Measurements from ENCODE around the gene COTL1.

COTL1 gene

DNA sequence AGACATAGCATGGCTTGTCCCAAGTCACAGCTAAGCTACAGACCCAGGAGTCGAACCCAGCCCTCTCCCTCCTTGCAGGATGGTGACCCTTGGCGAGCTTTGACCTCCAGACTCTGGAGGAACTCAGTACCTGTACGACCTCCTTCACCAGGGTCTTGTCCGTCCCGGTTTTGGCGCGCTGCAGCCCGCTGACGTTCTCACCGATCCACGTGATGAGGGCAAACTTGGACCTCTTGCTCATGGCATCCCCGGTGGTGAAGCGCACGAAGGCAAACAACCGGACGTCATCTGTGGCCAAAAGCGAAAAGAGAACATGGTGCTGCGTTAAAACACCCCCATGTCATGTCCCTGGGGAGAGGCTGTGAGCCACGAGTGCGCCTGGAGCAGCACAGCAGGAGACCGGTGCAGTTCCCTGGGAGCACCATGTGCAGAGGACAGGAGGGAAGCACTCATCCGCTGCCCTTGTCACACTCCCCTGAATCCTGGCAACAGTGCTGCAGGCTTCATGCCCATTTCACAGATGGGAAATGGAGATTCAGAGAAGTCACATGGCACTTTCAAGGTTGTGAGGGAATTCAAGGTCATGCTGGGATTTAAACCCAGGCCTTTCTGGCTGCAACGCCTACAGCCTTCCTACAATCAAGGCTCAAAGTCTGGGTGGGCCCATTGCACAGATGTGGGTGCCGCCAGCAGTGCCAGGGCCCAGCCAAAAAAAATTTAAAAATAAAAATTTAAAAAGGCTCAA, 27.7 kb downstream of the COTL1 start:
- no peak for TF ChIP-seq CTCF (conservative IDR thresholded peaks at IDR 0.05; ENCODE audit: low read depth, low read length)
- Histone ChIP-seq H3K36me3 (ENCODE audit: insufficient read depth) (no peaks in the 10 kb centered on the region), H3K4me2 (no peak overlapping the region)

DNA sequence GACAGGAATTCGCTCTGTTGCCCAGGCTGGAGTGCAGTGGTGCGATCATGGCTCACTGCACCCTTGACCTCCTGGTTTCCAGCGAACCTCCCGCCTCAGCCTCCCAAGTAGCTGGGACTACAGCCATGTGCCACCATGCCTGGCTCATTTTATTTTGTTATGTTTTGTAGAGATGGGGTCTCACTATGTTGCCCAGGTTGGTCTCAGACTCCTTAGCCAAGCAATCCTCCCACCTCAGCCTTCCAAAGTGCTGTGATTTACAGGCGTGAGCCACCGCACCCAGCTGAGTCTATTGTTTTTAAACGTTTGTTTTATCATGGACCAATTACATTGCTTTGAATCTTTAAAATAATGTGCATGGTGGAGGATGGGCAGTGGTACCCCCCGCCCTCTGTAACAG, 28.9 kb downstream of the COTL1 start:
- H3K4me3 ChIP-seq (IDR thresholded peaks at IDR 0.05; ENCODE audit: insufficient read depth, low read depth, low read length) = no peak overlapping the region
- H4K20me1 ChIP-seq (ENCODE audit: insufficient read depth) = no peaks in the 10 kb centered on the region
- no peaks in the 10 kb centered on the region for H3K36me3 ChIP-seq (ENCODE audit: insufficient read depth)
- no peak overlapping the region for H3K27ac ChIP-seq
- H3K79me2 ChIP-seq (ENCODE audit: insufficient read depth, low read depth) = no peaks in the 10 kb centered on the region
- H3K4me1 ChIP-seq (ENCODE audit: low read depth, poor library complexity, severe bottlenecking) = no peaks in the 10 kb centered on the region
- no peak overlapping the region for H3K4me2 ChIP-seq
- H3K9ac ChIP-seq = no peak overlapping the region
- H3K27me3 ChIP-seq (ENCODE audit: insufficient read depth, low read depth) = no peaks in the 10 kb centered on the region; the same call in 1 of the 2 replicates
- no peak for TF ChIP-seq CTCF (conservative IDR thresholded peaks at IDR 0.05; ENCODE audit: low read depth, low read length)
- no peak overlapping the region for H2AFZ ChIP-seq (ENCODE audit: low read depth)

More for the DNA sequence above, 27.7 kb downstream of the COTL1 start:
- Histone ChIP-seq H3K4me1 (ENCODE audit: low read depth, poor library complexity, severe bottlenecking) (no peaks in the 10 kb centered on the region), H2AFZ (ENCODE audit: low read depth) (no peak overlapping the region), H3K79me2 (ENCODE audit: insufficient read depth, low read depth) (no peaks in the 10 kb centered on the region), H3K27ac (no peak overlapping the region), H3K27me3 (ENCODE audit: insufficient read depth, low read depth) (no peaks in the 10 kb centered on the region; the same call in 1 of the 2 replicates), H3K9ac (no peak overlapping the region), H4K20me1 (ENCODE audit: insufficient read depth) (no peaks in the 10 kb centered on the region), H3K4me3 (IDR thresholded peaks at IDR 0.05; ENCODE audit: insufficient read depth, low read depth, low read length) (no peak overlapping the region)

DNA sequence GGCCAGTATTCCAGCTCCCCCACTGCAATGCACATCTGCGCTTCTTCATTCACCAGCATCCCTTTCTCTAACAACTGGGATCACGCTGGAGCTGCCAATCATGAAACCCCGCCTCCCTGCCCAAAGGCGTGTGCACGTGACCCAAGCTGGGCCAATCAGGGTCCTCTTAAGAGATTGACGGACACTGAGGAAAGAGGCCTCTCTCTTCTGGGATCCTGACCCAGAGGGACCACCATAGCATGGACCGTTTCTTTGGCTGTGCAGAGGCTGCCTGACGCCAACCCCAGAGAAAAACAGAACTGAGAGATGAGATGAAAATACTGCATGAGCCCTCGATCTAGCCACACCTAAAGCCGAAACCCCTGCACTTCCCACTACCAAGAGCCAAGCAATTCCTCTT, 32.0 kb downstream of the COTL1 start:
- Histone ChIP-seq H3K4me2 (no peak overlapping the region), H3K27me3 (ENCODE audit: insufficient read depth, low read depth) (peaks cover 3% of the 10 kb centered on the region; the same call in 1 of the 2 replicates), H3K4me1 (ENCODE audit: low read depth, poor library complexity, severe bottlenecking) (no peaks in the 10 kb centered on the region), H4K20me1 (ENCODE audit: insufficient read depth) (no peaks in the 10 kb centered on the region), H3K27ac (no peak overlapping the region), H2AFZ (ENCODE audit: low read depth) (no peak overlapping the region), H3K79me2 (ENCODE audit: insufficient read depth, low read depth) (no peaks in the 10 kb centered on the region), H3K36me3 (ENCODE audit: insufficient read depth) (no peaks in the 10 kb centered on the region), H3K4me3 (IDR thresholded peaks at IDR 0.05; ENCODE audit: insufficient read depth, low read depth, low read length) (no peak overlapping the region), H3K9ac (no peak overlapping the region)
- no peak for TF ChIP-seq CTCF (conservative IDR thresholded peaks at IDR 0.05; ENCODE audit: low read depth, low read length)

DNA sequence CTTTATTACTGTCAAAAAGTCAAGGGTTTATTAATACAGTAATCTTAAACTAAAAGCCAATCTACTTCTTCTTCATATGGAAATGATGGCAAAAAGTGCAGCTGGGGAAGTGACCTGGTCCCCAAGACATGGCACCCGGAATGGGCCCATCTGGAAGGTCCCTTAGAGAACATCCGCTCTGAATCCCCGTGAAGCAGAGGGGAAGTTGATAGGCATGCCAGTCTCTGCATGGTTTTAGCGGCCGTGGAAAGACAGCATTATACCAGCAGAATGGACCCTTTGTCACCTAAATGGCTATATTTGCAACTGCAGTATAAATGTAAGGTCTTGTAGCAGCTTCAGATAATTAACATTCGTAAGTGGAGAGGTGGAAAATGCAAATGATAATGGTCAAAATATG, 32.4 kb downstream of the COTL1 start:
- Histone ChIP-seq H3K4me1 (ENCODE audit: low read depth, poor library complexity, severe bottlenecking) (no peaks in the 10 kb centered on the region), H3K79me2 (ENCODE audit: insufficient read depth, low read depth) (no peaks in the 10 kb centered on the region), H3K36me3 (ENCODE audit: insufficient read depth) (no peaks in the 10 kb centered on the region), H2AFZ (ENCODE audit: low read depth) (no peak overlapping the region), H3K27me3 (ENCODE audit: insufficient read depth, low read depth) (peaks cover 3% of the 10 kb centered on the region; the same call in 1 of the 2 replicates), H3K9ac (no peak overlapping the region), H3K27ac (no peak overlapping the region), H4K20me1 (ENCODE audit: insufficient read depth) (no peaks in the 10 kb centered on the region), H3K4me2 (no peak overlapping the region), H3K4me3 (IDR thresholded peaks at IDR 0.05; ENCODE audit: insufficient read depth, low read depth, low read length) (no peak overlapping the region)
- no peak for TF ChIP-seq CTCF (conservative IDR thresholded peaks at IDR 0.05; ENCODE audit: low read depth, low read length)
